GM23248 (cell line): ENCODE measurements around the gene DDX23. TPM values are rescaled to one million over a fixed set of nuclear protein-coding genes. Genes with fewer than 3 reads are reported as not detected.
A peak's percentile ranks its signal among the peaks of the same experiment; 100 is the strongest.
"Not testable (repeated sequence)": the region's sequence is repeated elsewhere in the genome, so short reads cannot be mapped to it uniquely, and the experiment has no call there.

Experiments used
- DNase-seq: peaks from one replicate; pipeline ENCODE4 v3.0.0-alpha.2; 2015
- H2AFZ ChIP-seq: fragments of 200-600 bp; sonication (generic); 2 replicates; pipeline ENCODE4 v1.6.1; 2016; ENCODE audit warnings: antibody characterized with exemption
- H3F3A ChIP-seq: fragments of 200-600 bp; sonication (generic); 2 replicates; pipeline ENCODE4 v1.6.1; 2016; ENCODE audit warnings: mild to moderate bottlenecking, antibody characterized with exemption, mixed run types; ENCODE audit not compliant: insufficient read depth
- H3K27ac ChIP-seq: fragments of 200-600 bp; sonication (generic); 2 replicates; pipeline ENCODE4 v1.5.1; 2016; ENCODE audit warnings: mild to moderate bottlenecking
- H3K27me3 ChIP-seq: fragments of 200-600 bp; sonication (generic); replicated peaks from 2 replicates; pipeline ENCODE4 v1.6.1; 2016; ENCODE audit warnings: mild to moderate bottlenecking; ENCODE audit not compliant: insufficient read depth
- H3K36me3 ChIP-seq: fragments of 200-600 bp; sonication (generic); 2 replicates; pipeline ENCODE4 v1.6.1; 2016; ENCODE audit warnings: low read depth, mild to moderate bottlenecking
- H3K4me1 ChIP-seq: fragments of 200-600 bp; sonication (generic); 2 replicates; pipeline ENCODE4 v1.6.1; 2016; ENCODE audit warnings: mild to moderate bottlenecking; ENCODE audit not compliant: insufficient read depth
- H3K4me2 ChIP-seq: fragments of 200-600 bp; sonication (generic); one replicate; pipeline ENCODE4 v1.6.1; 2016; ENCODE audit warnings: mild to moderate bottlenecking; ENCODE audit not compliant: unreplicated experiment
- H3K4me3 ChIP-seq: fragments of 200-600 bp; sonication (generic); 2 replicates; pipeline ENCODE4 v1.5.1; 2016; ENCODE audit warnings: mild to moderate bottlenecking
- H3K79me2 ChIP-seq: fragments of 200-600 bp; sonication (generic); 2 replicates; pipeline ENCODE4 v1.6.1; 2016; ENCODE audit warnings: mild to moderate bottlenecking; ENCODE audit not compliant: insufficient read depth
- H3K9ac ChIP-seq: fragments of 200-600 bp; sonication (generic); 2 replicates; pipeline ENCODE4 v1.6.1; 2016; ENCODE audit warnings: mild to moderate bottlenecking
- H3K9me2 ChIP-seq: fragments of 200-600 bp; sonication (generic); 2 replicates; pipeline ENCODE4 v1.6.1; 2016; ENCODE audit warnings: mixed run types, mild to moderate bottlenecking, moderate library complexity; ENCODE audit not compliant: insufficient read depth
- H3K9me3 ChIP-seq: fragments of 200-600 bp; sonication (generic); one replicate; pipeline ENCODE4 v1.6.1; 2017; ENCODE audit warnings: low read depth
- H4K20me1 ChIP-seq: fragments of 200-600 bp; sonication (generic); 2 replicates; pipeline ENCODE4 v1.6.0; 2016; ENCODE audit not compliant: insufficient read depth
- EZH2 ChIP-seq: fragments of 200-600 bp; sonication (generic); IDR thresholded peaks from 2 replicates; pipeline ENCODE4 v1.6.1; 2018; ENCODE audit warnings: antibody characterized with exemption, mild to moderate bottlenecking; ENCODE audit not compliant: insufficient read depth, poor library complexity, severe bottlenecking
- EZH2phosphoT487 ChIP-seq: fragments of 200-600 bp; sonication (generic); IDR thresholded peaks from 2 replicates; pipeline ENCODE4 v1.6.1; 2018; ENCODE audit warnings: antibody characterized with exemption, moderate library complexity, mild to moderate bottlenecking, low read depth; ENCODE audit not compliant: insufficient read depth
- WGBS, 2 experiments: methylation state at CpG; one replicate each; pipeline ENCODE4 v1.1.6; 2015 to 2017; ENCODE audit warnings: low lambda C conversion rate in 2 of 2, low coverage in 1 of 2; ENCODE audit errors: missing lambda C conversion rate in 2 of 2; 5-methylcytosine and 5-hydroxymethylcytosine counted together
- in situ Hi-C: fragments of 300-500 bp; cut with MboI; formaldehyde crosslinking; loops from 2 replicates; pipeline ENCODE4 v1.15.0; 2020
- polyA plus RNA-seq: library from polyadenylated mRNA; unstranded; fragments of >200 nt; fragmentation: Nextera tagmentation; extraction: Ambion mirVana; gene quantifications from 2 replicates; pipeline ENCODE4 v1.2.1, GENCODE V29; 2016
- total RNA-seq: library from RNA; depleted of rRNA; stranded (reverse); fragments of >200 nt; shearing (Covaris generic); gene quantifications from 2 replicates; pipeline ENCODE4 v1.2.3, GENCODE V29; 2014

DDX23 gene
- total and polyA plus RNA-seq, 2 experiments from 2014 or later, result 32.1 to 56.5 TPM

GRCh38 chr12:48882315-48882687 is 30.3 kb upstream of the DDX23 start:
- H3K9me2 ChIP-seq, result no peaks in the 10 kb centered on the region
- H2AFZ ChIP-seq, result 0 out of 2 replicates have a peak overlapping the region, but pooled peaks have one; percentile 35
- H3K4me2 ChIP-seq, result peak overlapping the region; percentile 58
- WGBS, 2 experiments, result 15 to 21% methylated on average over 10 of the region's 10 CpGs
- H3K79me2 ChIP-seq, result no peaks in the 10 kb centered on the region
- in situ Hi-C loops, result no loop called here
- no peaks in the 10 kb centered on the region for H3K4me1 ChIP-seq
- peak; percentile 38 for DNase-seq
- H3K36me3 ChIP-seq, result no peaks in the 10 kb centered on the region
- no peak overlapping the region for H3K9ac ChIP-seq
- no peaks in the 10 kb centered on the region for H4K20me1 ChIP-seq
- no peak for TF ChIP-seq EZH2phosphoT487
- TF ChIP-seq EZH2, result no peak
- H3K27ac ChIP-seq, result no peak overlapping the region
- H3K27me3 ChIP-seq, result peaks cover 20% of the 10 kb centered on the region
- no peaks in the 10 kb centered on the region for H3F3A ChIP-seq
- no peaks in the 10 kb centered on the region for H3K9me3 ChIP-seq
- H3K4me3 ChIP-seq, result peak overlapping the region; percentile 23; the same call in 1 of the 2 replicates

DNA sequence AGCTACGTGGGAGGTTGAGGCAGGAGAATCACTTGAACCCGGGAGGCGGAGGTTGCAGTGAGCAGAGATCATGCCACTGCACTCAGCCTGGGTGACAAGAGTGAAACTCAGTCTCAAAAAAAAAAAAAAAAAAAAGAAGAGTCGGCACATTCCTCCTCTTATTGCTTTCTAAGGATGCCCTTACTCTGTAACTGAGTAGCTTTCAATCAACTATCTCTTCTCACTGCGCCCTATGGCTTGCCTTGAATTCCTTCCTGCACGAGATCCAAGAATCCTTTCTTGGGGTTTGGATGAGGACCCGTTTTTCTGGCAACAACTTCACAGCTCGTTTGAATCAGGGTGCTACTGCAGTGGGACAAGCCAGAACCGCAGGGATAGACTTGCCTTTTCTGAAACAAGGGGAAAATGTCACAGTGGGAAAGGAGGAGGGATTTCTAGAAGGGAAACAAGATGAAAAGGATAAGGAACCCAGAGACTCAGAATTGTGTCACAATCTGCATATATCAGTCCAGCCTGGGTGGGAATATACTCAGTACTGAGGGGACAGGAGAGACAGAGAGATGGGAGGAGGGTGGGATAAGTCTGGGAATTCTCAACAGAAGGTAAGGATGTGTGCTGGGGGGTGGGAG is 29.8 kb upstream of the DDX23 start:
- 10 to 13% methylated on average over 9 of the region's 9 CpGs for WGBS, 2 experiments
- H3K36me3 ChIP-seq, result no peaks in the 10 kb centered on the region
- in situ Hi-C loops, result no loop called here
- H2AFZ ChIP-seq, result 0 out of 2 replicates have a peak overlapping the region, but pooled peaks have one; percentile 35
- no peak for TF ChIP-seq EZH2phosphoT487
- H3K9me3 ChIP-seq, result no peaks in the 10 kb centered on the region
- H3F3A ChIP-seq, result no peaks in the 10 kb centered on the region
- DNase-seq, result peak; percentile 30
- H3K9me2 ChIP-seq, result no peaks in the 10 kb centered on the region
- H3K27me3 ChIP-seq, result peaks cover 20% of the 10 kb centered on the region
- H3K9ac ChIP-seq, result no peak overlapping the region
- H3K4me2 ChIP-seq, result peak overlapping the region; percentile 58
- H3K4me1 ChIP-seq, result no peaks in the 10 kb centered on the region
- H4K20me1 ChIP-seq, result no peaks in the 10 kb centered on the region
- H3K4me3 ChIP-seq, result peak overlapping the region; percentile 23; the same call in 1 of the 2 replicates
- no peak overlapping the region for H3K27ac ChIP-seq
- H3K79me2 ChIP-seq, result no peaks in the 10 kb centered on the region

DNA sequence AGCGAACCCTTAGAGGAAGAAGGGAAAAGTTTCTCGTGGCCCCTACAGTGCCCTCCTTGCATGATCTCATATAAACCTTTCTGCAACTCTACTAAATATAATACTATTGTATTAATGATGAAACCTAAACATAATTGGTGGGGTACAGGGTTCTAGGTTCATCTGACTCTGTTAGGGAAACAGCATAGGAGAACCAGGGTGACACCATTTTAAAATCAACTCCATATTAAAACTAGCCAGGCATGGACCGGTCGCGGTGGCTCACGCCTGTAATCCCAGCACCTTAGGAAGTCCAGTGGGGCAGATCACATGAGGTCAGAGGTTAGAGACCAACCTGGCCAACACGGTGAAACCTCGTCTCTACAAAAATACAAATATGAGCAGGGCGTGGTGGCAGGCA is 28.7 kb upstream of the DDX23 start:
- peaks cover 20% of the 10 kb centered on the region for H3K27me3 ChIP-seq
- H3K79me2 ChIP-seq, result no peaks in the 10 kb centered on the region
- H3K9me3 ChIP-seq, result no peaks in the 10 kb centered on the region
- no peaks in the 10 kb centered on the region for H3K36me3 ChIP-seq
- H3K4me2 ChIP-seq, result no peak overlapping the region
- H3K27ac ChIP-seq, result no peak overlapping the region
- TF ChIP-seq EZH2 (no peak), EZH2phosphoT487 (no peak)
- no peak for DNase-seq
- no peak overlapping the region for H3K4me3 ChIP-seq
- H3F3A ChIP-seq, result no peaks in the 10 kb centered on the region
- in situ Hi-C loops, result no loop called here
- no peak overlapping the region for H2AFZ ChIP-seq
- WGBS, 2 experiments, result 73% methylated on average over 9 of the region's 9 CpGs
- H3K9ac ChIP-seq, result no peak overlapping the region
- H4K20me1 ChIP-seq, result no peaks in the 10 kb centered on the region
- no peaks in the 10 kb centered on the region for H3K4me1 ChIP-seq
- H3K9me2 ChIP-seq, result no peaks in the 10 kb centered on the region

DNA sequence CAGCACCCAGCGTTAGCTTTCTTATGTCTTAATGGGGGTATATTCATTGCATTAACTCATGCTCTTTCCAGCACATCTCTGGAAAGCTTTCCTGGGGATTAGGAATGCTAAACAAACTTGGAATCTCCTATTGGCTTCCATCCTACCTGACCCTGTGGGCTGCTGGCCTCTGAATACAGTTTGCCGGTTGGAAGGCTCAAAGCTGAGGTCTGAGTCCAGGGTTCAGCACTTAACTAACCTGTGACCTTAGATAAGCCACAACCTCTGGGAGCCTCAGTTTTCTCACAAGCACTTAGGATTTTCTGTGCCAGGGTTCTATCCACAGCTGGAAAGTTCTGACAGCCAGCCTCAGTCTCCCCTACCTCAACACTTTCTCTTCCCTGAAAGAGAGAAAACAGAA is 26.6 kb upstream of the DDX23 start:
- no peaks in the 10 kb centered on the region for H3K4me1 ChIP-seq
- no peaks in the 10 kb centered on the region for H3K36me3 ChIP-seq
- no peaks in the 10 kb centered on the region for H3K9me2 ChIP-seq
- in situ Hi-C loops, result no loop called here
- no peak overlapping the region for H2AFZ ChIP-seq
- H3K4me3 ChIP-seq, result no peak overlapping the region
- no peaks in the 10 kb centered on the region for H3K79me2 ChIP-seq
- no peak overlapping the region for H3K9ac ChIP-seq
- no peak overlapping the region for H3K27ac ChIP-seq
- H3K9me3 ChIP-seq, result no peaks in the 10 kb centered on the region
- TF ChIP-seq EZH2 (no peak), EZH2phosphoT487 (no peak)
- H3F3A ChIP-seq, result no peaks in the 10 kb centered on the region
- WGBS, 2 experiments, result 94 to 97% methylated on average over 2 of the region's 2 CpGs
- peaks cover 20% of the 10 kb centered on the region for H3K27me3 ChIP-seq
- H4K20me1 ChIP-seq, result no peaks in the 10 kb centered on the region
- H3K4me2 ChIP-seq, result no peak overlapping the region
- DNase-seq, result no peak

DNA sequence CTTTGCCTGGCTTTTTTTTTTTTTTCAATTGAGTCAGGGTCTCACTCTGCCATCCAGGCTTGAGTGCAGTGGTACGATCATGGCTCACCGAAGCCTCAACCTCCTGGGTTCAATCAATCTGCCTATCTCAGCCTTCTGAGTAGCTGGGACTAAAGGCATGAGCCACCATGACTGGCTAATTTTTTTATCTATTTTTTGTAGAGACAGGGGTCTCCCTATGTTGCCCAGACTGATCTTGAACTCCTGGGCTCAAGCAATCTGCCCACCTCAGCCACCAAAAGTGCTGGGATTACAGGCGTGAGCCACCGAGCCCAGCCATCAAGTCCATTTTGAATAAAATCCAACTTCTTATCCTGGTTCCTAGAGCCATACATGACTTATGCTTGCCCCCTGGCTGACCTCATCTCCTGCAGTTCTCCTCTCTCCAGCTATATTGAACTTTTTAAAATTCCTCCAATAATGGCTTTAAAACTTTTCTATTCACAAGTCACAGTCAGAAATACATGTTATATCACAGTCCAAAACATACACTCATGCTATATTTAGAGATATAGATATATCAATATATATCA is 24.1 kb upstream of the DDX23 start:
- Histone ChIP-seq H4K20me1 (no peaks in the 10 kb centered on the region), H3K79me2 (no peaks in the 10 kb centered on the region), H3K4me2 (no peak overlapping the region), H3K27me3 (peaks cover 13% of the 10 kb centered on the region), H3K9ac (no peak overlapping the region), H3K9me2 (no peaks in the 10 kb centered on the region), H3K4me3 (no peak overlapping the region), H3K9me3 (no peaks in the 10 kb centered on the region), H2AFZ (no peak overlapping the region), H3K4me1 (no peaks in the 10 kb centered on the region), H3F3A (no peaks in the 10 kb centered on the region), H3K27ac (no peak overlapping the region), H3K36me3 (no peaks in the 10 kb centered on the region)
- in situ Hi-C loops, result no loop called here
- DNase-seq, result peak; percentile 40
- 52 to 57% methylated on average over 4 of the region's 4 CpGs for whole genome bisulfite sequencing, 2 experiments
- no peak for TF ChIP-seq EZH2phosphoT487
- TF ChIP-seq EZH2, result no peak

- DNase-seq, H3F3A ChIP-seq, H3K27ac ChIP-seq, H3K9me3 ChIP-seq, H2AFZ ChIP-seq, H4K20me1 ChIP-seq, H3K9me2 ChIP-seq, H3K9ac ChIP-seq, H3K4me1 ChIP-seq, in situ Hi-C loops, H3K4me3 ChIP-seq, H3K36me3 ChIP-seq, H3K79me2 ChIP-seq, H3K27me3 ChIP-seq, H3K4me2 ChIP-seq: not testable (repeated sequence)
- 74 to 77% methylated on average over 8 of the region's 8 CpGs for whole genome bisulfite sequencing, 2 experiments
Observed at GRCh38 chr12:48873534-48873933, 21.6 kb upstream of the DDX23 start.
